RWPE2 (cell line): ENCODE data around the gene TP53I13.
"Not testable (repeated sequence)": the region's sequence is repeated elsewhere in the genome, so short reads cannot be mapped to it uniquely, and the experiment has no call there.

Experiments
- ATAC-seq: fragments of 200-7000 bp; cut with Tn5 transposase; 3 replicates; pipeline ENCODE4 v1.9.1; 2021; ENCODE audit warnings: low read depth
- DNase-seq: peaks from one replicate; pipeline ENCODE4 v3.0.0-alpha.2; 2020; ENCODE audit warnings: low spot score
- H3K27ac ChIP-seq: fragments of 450-650 bp; 2 replicates; pipeline ENCODE4 v1.5.1; 2017; ENCODE audit warnings: mild to moderate bottlenecking; ENCODE audit not compliant: poor library complexity, severe bottlenecking
- H3K27me3 ChIP-seq: fragments of 250-450 bp; sonication (Bioruptor Pico); 2 replicates; pipeline ENCODE4 v1.5.1; 2021; ENCODE audit warnings: mild to moderate bottlenecking, moderate library complexity; ENCODE audit not compliant: insufficient read depth, poor library complexity, severe bottlenecking
- H3K36me3 ChIP-seq: fragments of 250-450 bp; sonication (Bioruptor Pico); 2 replicates; pipeline ENCODE4 v1.5.1; 2020; ENCODE audit warnings: low read depth, mild to moderate bottlenecking, moderate library complexity
- H3K4me1 ChIP-seq: fragments of 250-450 bp; sonication (Bioruptor Pico); 2 replicates; pipeline ENCODE4 v1.5.1; 2021; ENCODE audit warnings: mild to moderate bottlenecking, moderate library complexity; ENCODE audit not compliant: insufficient read depth, poor library complexity, severe bottlenecking
- H3K4me3 ChIP-seq: fragments of 250-450 bp; sonication (Bioruptor Pico); 2 replicates; pipeline ENCODE4 v1.5.1; 2021; ENCODE audit warnings: mild to moderate bottlenecking, moderate library complexity; ENCODE audit not compliant: severe bottlenecking
- H3K9me3 ChIP-seq: fragments of 250-450 bp; sonication (Bioruptor Pico); 2 replicates; pipeline ENCODE4 v1.5.1; 2021; ENCODE audit warnings: mild to moderate bottlenecking, moderate library complexity; ENCODE audit not compliant: severe bottlenecking
- CTCF ChIP-seq: fragments of 450-650 bp; IDR thresholded peaks from one replicate; pipeline ENCODE4 v1.5.1; 2017; ENCODE audit warnings: mild to moderate bottlenecking, moderate library complexity; ENCODE audit not compliant: poor library complexity, severe bottlenecking

TP53I13 gene

GRCh38 chr17:29557085-29557738 lies 11.3 kb upstream of the TP53I13 start:
- DNase-seq = no peak
- no peaks in the 10 kb centered on the region for H3K36me3 ChIP-seq
- ATAC-seq = peak; percentile 63
- H3K27ac ChIP-seq = no peak overlapping the region
- TF ChIP-seq CTCF = no peak
- H3K4me3 ChIP-seq = no peak overlapping the region
- no peaks in the 10 kb centered on the region for H3K4me1 ChIP-seq
- no peaks in the 10 kb centered on the region for H3K9me3 ChIP-seq
- H3K27me3 ChIP-seq = no peaks in the 10 kb centered on the region

GRCh38 chr17:29557739-29558116 lies 10.8 kb upstream of the TP53I13 start:
- no peaks in the 10 kb centered on the region for H3K9me3 ChIP-seq

GRCh38 chr17:29558139-29558538 lies 10.4 kb upstream of the TP53I13 start:
- not testable (repeated sequence) for H3K4me3 ChIP-seq, H3K27me3 ChIP-seq, H3K4me1 ChIP-seq, H3K9me3 ChIP-seq, DNase-seq, H3K27ac ChIP-seq, ATAC-seq, H3K36me3 ChIP-seq

More at GRCh38 chr17:29557739-29558116, 10.8 kb upstream of the TP53I13 start:
- DNase-seq (no peak), ATAC-seq (no peak)
- H3K27me3 ChIP-seq = no peaks in the 10 kb centered on the region
- no peaks in the 10 kb centered on the region for H3K4me1 ChIP-seq
- no peak for TF ChIP-seq CTCF
- no peaks in the 10 kb centered on the region for H3K36me3 ChIP-seq
- no peak overlapping the region for H3K4me3 ChIP-seq
- no peak overlapping the region for H3K27ac ChIP-seq

- TF ChIP-seq CTCF = no peak
- H3K4me3 ChIP-seq = no peak overlapping the region
- ATAC-seq = no peak
- H3K27ac ChIP-seq = no peak overlapping the region
- no peak for DNase-seq
- H3K4me1 ChIP-seq = no peaks in the 10 kb centered on the region
- H3K27me3 ChIP-seq = no peaks in the 10 kb centered on the region
- no peaks in the 10 kb centered on the region for H3K9me3 ChIP-seq
- no peaks in the 10 kb centered on the region for H3K36me3 ChIP-seq
Measured at GRCh38 chr17:29559640-29560039, 8.9 kb upstream of the TP53I13 start.

- H3K4me1 ChIP-seq = no peaks in the 10 kb centered on the region
Measured at GRCh38 chr17:29560316-29560715, 8.2 kb upstream of the TP53I13 start.

More at GRCh38 chr17:29560316-29560715, 8.2 kb upstream of the TP53I13 start:
- no peak overlapping the region for H3K27ac ChIP-seq
- ATAC-seq (no peak), DNase-seq (no peak)
- H3K4me3 ChIP-seq = no peak overlapping the region
- no peaks in the 10 kb centered on the region for H3K9me3 ChIP-seq
- H3K27me3 ChIP-seq = no peaks in the 10 kb centered on the region
- TF ChIP-seq CTCF = no peak
- H3K36me3 ChIP-seq = no peaks in the 10 kb centered on the region
